A673 (cell line): Measurements from ENCODE around the gene POU2AF1. TPM values are rescaled to one million over a fixed set of nuclear protein-coding genes. Genes with fewer than 3 reads are reported as not detected.

Source experiments
- BruUV-seq: library from RNA; stranded (reverse); fragments of 400-500 nt; replicated peaks from 2 replicates; lab custom pipeline; 2021; lab: Mats Ljungman, UMichigan
- CTCF ChIA-PET: fragments of 300-600 bp; sonication (Branson Sonifier 250); formaldehyde crosslinking; loops from one replicate; lab custom pipeline; 2022; ENCODE audit warnings: antibody characterized with exemption; lab: Charles Lee
- POLR2A ChIA-PET: fragments of 300-600 bp; sonication (Branson Sonifier 250); formaldehyde crosslinking; loops from one replicate; lab custom pipeline; 2022; ENCODE audit warnings: antibody characterized with exemption; ENCODE audit not compliant: low non-redundant PET; lab: Charles Lee
- DNase-seq: peaks from one replicate; pipeline ENCODE4 v3.0.0-alpha.2; 2015; ENCODE audit warnings: low spot score
- H3K27ac ChIP-seq: fragments of 200-600 bp; sonication (generic); 2 replicates; pipeline ENCODE4 v1.5.1; 2016; ENCODE audit warnings: mixed run types, low read depth, mild to moderate bottlenecking, mixed read lengths, antibody characterized with exemption, low read length; ENCODE audit not compliant: poor library complexity, severe bottlenecking
- H3K27me3 ChIP-seq: fragments of 200-600 bp; sonication (generic); replicated peaks from 2 replicates; pipeline ENCODE4 v1.6.1; 2017; ENCODE audit warnings: mixed run types, low read depth, mild to moderate bottlenecking, mixed read lengths, antibody characterized with exemption, low read length; ENCODE audit not compliant: insufficient read depth, poor library complexity
- H3K36me3 ChIP-seq: fragments of 200-600 bp; sonication (generic); 2 replicates; pipeline ENCODE4 v1.6.1; 2016; ENCODE audit warnings: mixed run types, mild to moderate bottlenecking, mixed read lengths, antibody characterized with exemption, low read length; ENCODE audit not compliant: insufficient read depth, poor library complexity, severe bottlenecking
- H3K4me1 ChIP-seq: fragments of 200-600 bp; sonication (generic); 2 replicates; pipeline ENCODE4 v1.6.1; 2017; ENCODE audit warnings: mixed run types, mild to moderate bottlenecking, mixed read lengths, antibody characterized with exemption, low read length; ENCODE audit not compliant: insufficient read depth, poor library complexity, severe bottlenecking
- H3K4me3 ChIP-seq: fragments of 200-600 bp; sonication (generic); 2 replicates; pipeline ENCODE4 v1.5.1; 2016; ENCODE audit warnings: low read depth, mixed run types, mild to moderate bottlenecking, mixed read lengths, low read length; ENCODE audit not compliant: poor library complexity, severe bottlenecking
- H3K9me3 ChIP-seq: fragments of 200-600 bp; sonication (generic); 2 replicates; pipeline ENCODE4 v1.6.1; 2016; ENCODE audit warnings: mixed run types, low read depth, mild to moderate bottlenecking, mixed read lengths, antibody characterized with exemption, low read length; ENCODE audit not compliant: poor library complexity, severe bottlenecking
- EZH2 ChIP-seq: fragments of 200-600 bp; sonication (generic); IDR thresholded peaks from 2 replicates; pipeline ENCODE4 v1.6.1; 2017; ENCODE audit warnings: borderline replicate concordance, low read depth, mild to moderate bottlenecking, mixed read lengths, antibody characterized with exemption, low read length; ENCODE audit not compliant: poor library complexity, severe bottlenecking
- intact Hi-C: fragments of 100-400 bp; cut with micrococcal nuclease; formaldehyde crosslinking; loops from one replicate; pipeline ENCODE4 v1.10.0; 2022; ENCODE audit not compliant: unreplicated experiment
- total RNA-seq: library from RNA; stranded (reverse); gene quantifications from 2 replicates; pipeline ENCODE4 v1.2.3, GENCODE V29; 2021
- TF ChIP-seq, protein P1 (sequence below): fragments of 300-800, 200-600 bp; sonication (generic); conservative IDR thresholded peaks from 2 replicates; pipeline ENCODE4 v1.5.1; 2017; ENCODE audit warnings: low read depth, mild to moderate bottlenecking, antibody characterized with exemption, low read length, moderate library complexity, mixed read lengths

POU2AF1 gene
- total RNA-seq, 1 experiment from 2014 or later, result not detected

DNA sequence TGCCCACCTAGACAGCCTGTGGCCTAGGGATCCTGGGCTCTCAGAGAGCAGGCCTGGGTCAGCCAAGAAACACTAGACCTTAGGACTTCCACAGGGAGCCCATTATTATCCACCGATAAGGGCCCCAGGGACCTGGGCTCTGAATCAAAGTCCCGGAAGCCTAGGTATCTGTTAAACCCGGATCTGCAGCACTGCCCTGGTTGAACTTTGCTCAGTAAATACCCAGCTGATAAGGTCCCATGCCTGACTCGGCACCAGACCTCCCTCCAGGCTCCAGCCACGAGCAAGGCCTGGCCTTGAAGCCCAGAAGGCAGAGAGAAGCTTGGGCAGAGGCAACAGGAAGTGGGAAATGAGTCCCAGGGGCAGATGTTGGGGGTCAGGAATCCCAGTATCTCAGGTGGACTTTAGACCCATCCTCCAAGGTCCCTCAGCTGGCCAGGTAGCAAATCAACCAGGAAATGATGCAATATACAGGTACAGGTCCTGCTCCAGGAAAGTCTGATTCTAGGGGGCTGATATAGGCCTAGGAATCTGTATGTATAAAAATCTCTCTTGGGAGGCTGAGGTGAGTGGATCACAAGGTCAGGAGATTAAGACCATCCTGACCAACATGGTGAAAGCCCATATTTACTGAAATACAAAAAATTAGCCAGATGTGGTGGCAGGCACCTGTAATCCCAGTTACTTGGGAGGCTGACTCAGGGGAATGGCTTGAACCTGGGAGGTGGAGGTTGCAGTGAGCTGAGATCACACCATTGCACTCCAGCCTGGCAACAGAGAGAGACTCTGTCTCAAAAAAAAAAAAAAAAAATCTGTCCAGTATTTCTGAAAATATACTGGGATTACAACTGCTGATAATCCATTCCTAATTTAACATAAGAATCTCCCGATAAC, 18.7 kb downstream of the POU2AF1 start:
- TF ChIP-seq EZH2, result no peak
- TF ChIP-seq, protein P1, sequence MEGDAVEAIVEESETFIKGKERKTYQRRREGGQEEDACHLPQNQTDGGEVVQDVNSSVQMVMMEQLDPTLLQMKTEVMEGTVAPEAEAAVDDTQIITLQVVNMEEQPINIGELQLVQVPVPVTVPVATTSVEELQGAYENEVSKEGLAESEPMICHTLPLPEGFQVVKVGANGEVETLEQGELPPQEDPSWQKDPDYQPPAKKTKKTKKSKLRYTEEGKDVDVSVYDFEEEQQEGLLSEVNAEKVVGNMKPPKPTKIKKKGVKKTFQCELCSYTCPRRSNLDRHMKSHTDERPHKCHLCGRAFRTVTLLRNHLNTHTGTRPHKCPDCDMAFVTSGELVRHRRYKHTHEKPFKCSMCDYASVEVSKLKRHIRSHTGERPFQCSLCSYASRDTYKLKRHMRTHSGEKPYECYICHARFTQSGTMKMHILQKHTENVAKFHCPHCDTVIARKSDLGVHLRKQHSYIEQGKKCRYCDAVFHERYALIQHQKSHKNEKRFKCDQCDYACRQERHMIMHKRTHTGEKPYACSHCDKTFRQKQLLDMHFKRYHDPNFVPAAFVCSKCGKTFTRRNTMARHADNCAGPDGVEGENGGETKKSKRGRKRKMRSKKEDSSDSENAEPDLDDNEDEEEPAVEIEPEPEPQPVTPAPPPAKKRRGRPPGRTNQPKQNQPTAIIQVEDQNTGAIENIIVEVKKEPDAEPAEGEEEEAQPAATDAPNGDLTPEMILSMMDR, result no peak
- CTCF ChIA-PET, result no interaction called here

DNA sequence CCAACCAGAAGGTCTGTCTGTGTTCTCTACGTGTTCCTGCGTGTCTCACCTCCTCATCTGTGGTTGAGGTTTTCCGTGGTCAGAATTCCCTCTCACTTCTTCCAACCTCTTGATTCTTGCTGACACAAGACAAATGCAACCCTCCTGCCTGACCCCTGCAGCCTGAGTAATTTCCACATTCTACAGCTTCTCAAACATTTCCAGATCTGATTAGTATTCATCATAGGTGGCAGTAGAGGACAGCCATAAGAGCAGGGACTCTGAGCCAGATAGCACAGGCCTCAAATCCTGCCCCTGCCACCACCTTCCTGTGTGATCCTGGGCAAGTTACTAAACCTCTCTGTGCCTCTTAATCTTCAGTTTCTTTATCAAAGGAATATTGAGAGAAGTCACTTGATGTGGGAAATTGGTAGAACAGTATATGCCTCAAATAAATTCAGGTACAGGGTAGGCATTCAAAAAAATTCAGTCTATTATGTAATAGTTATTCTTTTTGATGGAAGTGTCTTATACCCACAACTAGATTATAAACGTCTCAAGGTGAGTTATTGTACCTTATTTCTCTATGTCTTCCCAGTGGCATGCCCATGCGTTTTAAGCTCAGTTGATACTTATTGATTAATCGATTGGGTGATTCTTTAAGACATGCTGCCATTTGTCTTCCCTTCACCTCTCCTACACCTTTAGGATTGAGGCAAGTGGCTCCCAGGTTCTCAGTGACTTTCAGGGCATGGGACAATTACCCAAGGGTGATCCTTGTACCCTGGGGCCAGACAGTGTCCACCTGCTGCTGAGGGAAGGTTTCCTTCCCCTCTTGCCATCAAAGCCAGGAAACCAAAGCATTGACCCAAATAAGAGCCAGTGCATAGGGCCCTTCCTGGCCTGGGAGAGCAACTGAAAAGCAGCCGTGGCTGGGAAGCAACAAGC, 19.6 kb downstream of the POU2AF1 start:
- Histone ChIP-seq H3K27ac (no peak overlapping the region), H3K36me3 (no peaks in the 10 kb centered on the region), H3K9me3 (no peaks in the 10 kb centered on the region), H3K4me3 (no peak overlapping the region), H3K27me3 (no peaks in the 10 kb centered on the region), H3K4me1 (peaks cover 13% of the 10 kb centered on the region)
- DNase-seq, result no peak
- TF ChIP-seq, protein P1, result peak; percentile 37
- TF ChIP-seq EZH2, result no peak
- no TSS peak for BruUV-seq
- intact Hi-C loops, result no loop called here
- CTCF ChIA-PET, result no interaction called here
- POLR2A ChIA-PET, result no interaction called here

More for the DNA sequence above, 18.7 kb downstream of the POU2AF1 start:
- Histone ChIP-seq H3K4me1 (peaks cover 6% of the 10 kb centered on the region), H3K27me3 (no peaks in the 10 kb centered on the region), H3K4me3 (no peak overlapping the region), H3K36me3 (no peaks in the 10 kb centered on the region), H3K9me3 (no peaks in the 10 kb centered on the region), H3K27ac (no peak overlapping the region)
- BruUV-seq, result no TSS peak
- intact Hi-C loops, result no loop called here
- POLR2A ChIA-PET, result no interaction called here
- no peak for DNase-seq

GRCh38 chr11:111358038-111359001, 20.8 kb downstream of the POU2AF1 start:
- Histone ChIP-seq H3K27ac (no peak overlapping the region), H3K4me1 (peaks cover 13% of the 10 kb centered on the region), H3K36me3 (no peaks in the 10 kb centered on the region), H3K27me3 (no peaks in the 10 kb centered on the region), H3K4me3 (no peak overlapping the region), H3K9me3 (no peaks in the 10 kb centered on the region)
- no peak for TF ChIP-seq EZH2
- TF ChIP-seq, protein P1, result no peak
- ChIA-PET CTCF (no interaction called here), POLR2A (no interaction called here)
- BruUV-seq, result no TSS peak
- intact Hi-C loops, result no loop called here
- DNase-seq, result no peak
